ENCODE results near the gene SLX9.
A peak's percentile ranks its signal among the peaks of the same experiment; 100 is the strongest.

The SLX9 gene

GRCh38 chr21:44939532-44940115 is at the start of gene SLX9:
SLX9 (plus strand) TSS chr21:44940029; CDS start chr21:44940058, 29 bp downstream.
- TF ChIP-seq CTCF (IDR thresholded peaks at IDR 0.05) = no peak
- TF ChIP-seq ZFX (IDR thresholded peaks at IDR 0.05; ENCODE audit: borderline replicate concordance) = no peak
- peak within 1 kb of the TSS; percentile 55 for H3K27ac ChIP-seq

DNA sequence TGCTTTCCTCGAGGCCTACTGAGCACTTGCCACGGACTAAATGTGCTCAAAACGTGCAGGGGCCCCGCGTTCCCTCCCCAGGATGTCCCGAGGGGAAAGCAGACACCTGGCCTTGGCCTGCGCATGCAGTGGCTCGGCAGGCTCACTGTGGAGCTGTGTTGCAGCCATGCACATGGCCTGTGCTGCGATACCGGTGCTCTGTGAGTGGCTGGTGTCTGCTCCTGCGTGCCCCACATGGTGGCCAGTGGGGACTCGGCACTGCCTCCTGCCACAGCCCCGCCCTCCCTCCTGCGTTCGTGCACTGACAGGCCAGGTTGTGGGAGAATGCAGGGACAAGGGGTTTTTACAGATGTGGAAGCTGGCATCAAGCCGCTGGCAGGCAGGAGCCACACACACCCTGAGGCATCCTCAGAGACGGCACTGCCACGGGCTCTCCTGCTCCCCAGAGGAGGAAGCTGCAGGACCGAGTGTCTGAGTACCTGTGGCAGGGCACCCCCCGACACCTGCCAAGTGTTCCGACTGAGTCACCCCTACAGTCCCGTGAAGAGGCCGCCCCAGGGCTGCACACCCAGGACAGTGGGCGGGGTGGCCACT is 49.4 kb upstream of the SLX9 start:
- no peak overlapping the region for H3K27ac ChIP-seq
- TF ChIP-seq ZFX (IDR thresholded peaks at IDR 0.05; ENCODE audit: borderline replicate concordance) = no peak
- no peak for TF ChIP-seq CTCF (IDR thresholded peaks at IDR 0.05)

DNA sequence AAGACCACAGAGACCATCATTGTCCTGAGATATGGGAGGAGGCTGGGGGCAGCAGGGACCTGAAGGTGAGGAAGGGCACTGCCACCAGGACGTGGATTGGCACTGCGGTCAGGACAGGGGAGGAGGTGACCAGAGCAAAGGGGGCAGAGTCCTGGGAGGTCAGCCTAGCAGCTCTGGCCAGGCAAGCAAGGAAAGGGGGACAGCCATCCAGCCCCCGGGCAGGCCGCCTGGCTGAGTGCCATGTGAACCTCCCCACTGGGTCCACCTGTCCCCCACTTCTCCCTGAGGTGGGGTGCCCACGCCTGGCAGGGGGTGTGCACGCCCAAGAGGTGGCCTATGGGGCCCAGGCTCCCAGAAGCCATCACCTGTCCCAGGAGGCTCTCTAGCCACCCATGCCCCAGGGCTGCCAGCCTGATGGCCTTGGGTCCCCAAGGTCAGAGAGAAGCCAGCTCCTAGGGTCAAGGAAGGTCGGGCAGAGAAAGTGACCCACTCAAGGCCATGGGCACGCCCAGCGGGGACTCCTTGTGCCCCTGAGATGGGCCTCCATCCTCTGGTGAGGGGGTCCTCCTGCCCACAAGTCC is 48.8 kb upstream of the SLX9 start:
- no peak overlapping the region for H3K27ac ChIP-seq
- TF ChIP-seq CTCF (IDR thresholded peaks at IDR 0.05) (no peak), ZFX (IDR thresholded peaks at IDR 0.05; ENCODE audit: borderline replicate concordance) (no peak)

DNA sequence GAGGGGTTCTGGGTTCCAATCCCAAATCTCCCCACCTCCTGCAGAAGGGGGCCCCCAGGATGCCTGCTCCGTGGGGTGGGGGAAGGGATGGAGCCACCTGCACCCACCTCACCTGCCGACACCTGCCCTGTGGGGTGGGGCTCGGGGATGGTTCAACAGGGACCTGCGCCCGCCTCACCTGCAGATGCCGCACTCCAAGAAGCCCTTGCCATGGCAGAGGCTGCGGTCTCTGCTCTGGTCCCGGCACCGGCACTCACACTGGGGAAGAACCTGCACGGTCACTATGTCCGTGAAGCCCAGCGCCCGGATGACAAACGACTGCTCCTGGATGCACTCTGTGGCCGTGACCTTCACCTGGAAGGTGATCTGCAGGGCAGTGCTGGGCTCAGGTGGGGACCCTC is 48.2 kb upstream of the SLX9 start:
- no peak for TF ChIP-seq ZFX (IDR thresholded peaks at IDR 0.05; ENCODE audit: borderline replicate concordance)
- TF ChIP-seq CTCF (IDR thresholded peaks at IDR 0.05) = no peak
- H3K27ac ChIP-seq = no peak overlapping the region

DNA sequence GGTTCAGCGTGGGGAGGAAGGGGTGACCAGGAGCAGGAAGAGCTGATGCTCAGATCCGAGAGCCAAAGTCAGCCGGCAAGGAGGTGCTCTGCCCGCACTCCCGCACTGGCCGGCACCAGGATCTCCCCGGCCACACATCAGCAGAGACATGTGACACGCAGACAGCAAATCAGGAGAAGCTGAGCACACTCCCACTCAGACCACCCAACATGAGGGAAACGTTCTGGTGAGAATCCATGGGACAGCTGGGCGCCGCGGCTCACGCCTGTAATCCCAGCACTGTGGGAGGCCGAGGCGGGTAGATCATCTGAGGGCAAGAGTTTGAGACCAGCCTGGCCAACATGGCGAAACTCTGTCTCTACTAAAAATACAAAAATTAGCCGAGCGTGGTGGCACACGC is 47.7 kb upstream of the SLX9 start:
- TF ChIP-seq CTCF (IDR thresholded peaks at IDR 0.05) (no peak), ZFX (IDR thresholded peaks at IDR 0.05; ENCODE audit: borderline replicate concordance) (no peak)
- no peak overlapping the region for H3K27ac ChIP-seq

DNA sequence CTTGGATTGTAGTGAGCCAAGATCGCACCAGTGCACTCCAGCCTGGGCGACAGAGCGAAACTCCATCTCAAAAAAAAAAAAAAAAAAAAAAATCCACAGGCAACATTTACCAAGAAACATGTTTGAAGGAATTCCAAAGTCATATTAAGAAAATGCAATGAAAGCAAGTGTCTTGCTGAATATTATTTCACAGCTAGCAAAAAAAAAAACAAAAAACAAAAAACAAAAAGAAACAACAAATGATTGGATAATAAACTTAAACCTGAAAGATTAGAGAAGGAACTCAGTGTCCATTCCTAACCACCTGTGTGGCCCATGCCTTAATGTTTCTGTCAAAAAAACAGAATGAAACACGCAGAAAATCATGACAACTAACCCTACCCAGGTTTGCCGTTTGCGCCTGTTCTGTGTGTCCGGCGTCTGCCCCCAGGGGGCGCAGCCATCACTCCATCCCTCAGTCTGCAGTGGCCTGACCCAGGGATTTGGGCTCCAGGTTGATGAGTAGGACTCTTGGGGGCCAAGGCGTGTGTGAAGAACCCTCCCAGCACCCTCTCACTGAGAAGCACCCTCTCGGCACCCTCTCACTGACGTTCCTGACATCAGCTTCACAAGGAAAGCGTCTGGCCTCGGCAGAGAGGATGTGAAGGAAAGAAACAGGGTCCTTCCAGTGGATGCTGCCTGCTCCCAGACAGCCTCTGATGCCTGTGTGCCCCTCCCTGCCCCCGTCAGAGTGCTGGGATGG is 47.1 kb upstream of the SLX9 start:
- TF ChIP-seq CTCF (IDR thresholded peaks at IDR 0.05) (peak; percentile 96), ZFX (IDR thresholded peaks at IDR 0.05; ENCODE audit: borderline replicate concordance) (no peak)
- no peak overlapping the region for H3K27ac ChIP-seq

DNA sequence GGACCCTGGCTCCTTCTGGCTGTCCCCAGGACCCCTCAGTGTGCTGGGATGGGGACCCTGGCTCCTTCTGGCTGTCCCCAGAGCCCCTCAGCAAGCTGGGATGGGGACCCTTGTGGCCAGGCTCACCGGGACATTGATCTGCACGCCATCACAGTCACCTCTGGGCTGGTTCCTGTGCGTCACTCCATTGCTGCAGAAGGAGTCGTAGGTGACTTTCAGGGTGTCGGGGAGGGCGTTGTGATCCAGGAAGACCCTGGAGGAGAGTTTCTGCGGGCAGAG is 46.6 kb upstream of the SLX9 start:
- no peak overlapping the region for H3K27ac ChIP-seq
- TF ChIP-seq ZFX (IDR thresholded peaks at IDR 0.05; ENCODE audit: borderline replicate concordance) (no peak), CTCF (IDR thresholded peaks at IDR 0.05) (no peak)
